LNCaP clone FGC (cell line): ENCODE data around the gene ALX3.

ENCODE experiments used
- DNase-seq: peaks from one replicate; pipeline ENCODE4 v3.0.0-alpha.2; 2011; ENCODE audit warnings: low read depth
- H3K4me3 ChIP-seq: 2 replicates; pipeline ENCODE4 v1.5.1; 2011; ENCODE audit warnings: mild to moderate bottlenecking, low read depth, low read length, control low read depth
- CTCF ChIP-seq: IDR thresholded peaks from 2 replicates; pipeline ENCODE4 v1.5.1; 2012; ENCODE audit warnings: mild to moderate bottlenecking; ENCODE audit not compliant: control insufficient read depth, insufficient read depth; ENCODE audit errors: extremely low read depth

ALX3 gene

GRCh38 chr1:110055493-110056284 lies 14.8 kb downstream of the ALX3 start:
- TF ChIP-seq CTCF = no peak
- DNase-seq = no peak
- H3K4me3 ChIP-seq = no peak overlapping the region

GRCh38 chr1:110053552-110054428 lies 16.7 kb downstream of the ALX3 start:
- TF ChIP-seq CTCF = peak; percentile 95
- H3K4me3 ChIP-seq = no peak overlapping the region
- DNase-seq = no peak

- TF ChIP-seq CTCF = no peak
- DNase-seq = no peak
- H3K4me3 ChIP-seq = no peak overlapping the region
Measured at GRCh38 chr1:110051262-110051648, 19.2 kb downstream of the ALX3 start.

GRCh38 chr1:110050602-110051261 lies 19.7 kb downstream of the ALX3 start:
- no peak for TF ChIP-seq CTCF
- H3K4me3 ChIP-seq = no peak overlapping the region
- DNase-seq = no peak

- no peak for TF ChIP-seq CTCF
- H3K4me3 ChIP-seq = no peak overlapping the region
- DNase-seq = no peak
Measured at GRCh38 chr1:110049801-110050601, 20.5 kb downstream of the ALX3 start.

- DNase-seq = peak; percentile 86
- no peak for TF ChIP-seq CTCF
- H3K4me3 ChIP-seq = no peak overlapping the region
Measured at GRCh38 chr1:110048923-110049601, 21.4 kb downstream of the ALX3 start.
